ENCODE results near the gene FOXO3. TPM values are rescaled to one million over a fixed set of nuclear protein-coding genes. Genes with fewer than 3 reads are reported as not detected.

FOXO3 gene
- total RNA-seq, 6 experiments from 2014 or later, result 18.1 to 45.2 (median 23.8) TPM

DNA sequence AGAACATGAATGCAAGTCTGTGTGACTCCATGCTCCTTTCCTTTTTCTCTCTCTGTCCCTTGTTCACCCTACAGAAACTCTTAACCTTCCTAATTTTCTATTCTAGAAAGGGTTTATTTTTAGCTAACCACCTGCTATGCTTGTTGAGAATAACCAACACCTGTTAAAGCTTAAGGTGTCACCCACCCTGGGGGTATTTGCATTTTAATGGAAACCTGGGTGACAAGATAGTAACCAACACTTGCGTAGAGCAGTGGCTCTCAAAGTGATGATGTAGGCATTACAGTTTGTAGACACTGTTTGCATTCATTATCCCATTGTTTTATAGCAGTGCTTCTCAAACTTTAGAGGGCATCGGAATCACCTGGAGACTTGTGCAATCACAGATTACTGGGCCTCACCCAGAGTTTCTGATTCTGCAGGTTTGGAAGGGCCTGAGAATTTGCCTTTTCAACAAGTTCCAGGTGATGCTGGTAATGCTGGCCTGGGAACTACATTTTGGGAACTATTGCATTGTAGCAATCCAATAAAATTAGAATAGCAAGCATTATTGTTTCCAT is 173.1 kb downstream of the FOXO3 start:
- TF ChIP-seq POLR2A (IDR thresholded peaks at IDR 0.05), result no peak
- TF ChIP-seq, protein P1, sequence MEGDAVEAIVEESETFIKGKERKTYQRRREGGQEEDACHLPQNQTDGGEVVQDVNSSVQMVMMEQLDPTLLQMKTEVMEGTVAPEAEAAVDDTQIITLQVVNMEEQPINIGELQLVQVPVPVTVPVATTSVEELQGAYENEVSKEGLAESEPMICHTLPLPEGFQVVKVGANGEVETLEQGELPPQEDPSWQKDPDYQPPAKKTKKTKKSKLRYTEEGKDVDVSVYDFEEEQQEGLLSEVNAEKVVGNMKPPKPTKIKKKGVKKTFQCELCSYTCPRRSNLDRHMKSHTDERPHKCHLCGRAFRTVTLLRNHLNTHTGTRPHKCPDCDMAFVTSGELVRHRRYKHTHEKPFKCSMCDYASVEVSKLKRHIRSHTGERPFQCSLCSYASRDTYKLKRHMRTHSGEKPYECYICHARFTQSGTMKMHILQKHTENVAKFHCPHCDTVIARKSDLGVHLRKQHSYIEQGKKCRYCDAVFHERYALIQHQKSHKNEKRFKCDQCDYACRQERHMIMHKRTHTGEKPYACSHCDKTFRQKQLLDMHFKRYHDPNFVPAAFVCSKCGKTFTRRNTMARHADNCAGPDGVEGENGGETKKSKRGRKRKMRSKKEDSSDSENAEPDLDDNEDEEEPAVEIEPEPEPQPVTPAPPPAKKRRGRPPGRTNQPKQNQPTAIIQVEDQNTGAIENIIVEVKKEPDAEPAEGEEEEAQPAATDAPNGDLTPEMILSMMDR (IDR thresholded peaks at IDR 0.05), result no peak
- Histone ChIP-seq H3K4me1 (peaks cover 0 to 12% (median 0%) of the 10 kb centered on the region in 4 donors), H3K27ac (no peak overlapping the region), H3K27me3 (no peaks in the 10 kb centered on the region), H3K4me3 (no peak overlapping the region), H3K36me3 (no peaks in the 10 kb centered on the region), H3K9me3 (no peaks in the 10 kb centered on the region)
- intact Hi-C loops (cut with DNase I), result no loop called here
- ATAC-seq, result no peak
- 90% methylated on average over 2 of the region's 2 CpGs for WGBS (ENCODE audit: insufficient coverage, low coverage, low lambda C conversion rate, missing lambda C conversion rate)
- no peak for DNase-seq

Small RNA genes within 50 kb of the gene (small RNA-seq; reads per million reads assigned to genes)
- 0 reads per million in 2 experiments for gene AL391646.1
- gene SUMO2P8, result 0 reads per million in 2 experiments

Measured in right lobe of liver (tissue), 6 donors.